Measurements from ENCODE around the gene CCDC30.

CCDC30 gene

DNA sequence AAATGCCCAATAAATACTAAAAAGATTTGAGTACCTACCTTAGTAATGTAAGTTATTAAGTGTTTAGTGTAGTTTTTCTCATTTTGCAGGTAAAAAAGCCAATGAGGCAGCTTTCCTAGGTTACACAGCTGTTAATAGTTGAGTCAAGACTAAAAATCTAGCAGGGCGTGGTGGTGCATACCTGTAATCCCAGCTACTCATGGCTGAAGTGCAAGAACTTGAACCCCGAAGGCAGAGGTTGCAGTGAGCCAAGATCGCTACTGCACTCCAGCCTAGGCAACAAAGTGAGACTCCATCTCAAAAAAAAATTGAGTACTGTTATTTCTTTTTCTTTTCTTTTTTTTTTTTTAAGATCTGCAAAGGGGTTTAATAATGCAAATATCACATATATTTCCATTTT, 226.8 kb downstream of the CCDC30 start:
- no peak for DNase-seq (ENCODE audit: low read depth in 1 of 2, low spot score in 1 of 2)

DNA sequence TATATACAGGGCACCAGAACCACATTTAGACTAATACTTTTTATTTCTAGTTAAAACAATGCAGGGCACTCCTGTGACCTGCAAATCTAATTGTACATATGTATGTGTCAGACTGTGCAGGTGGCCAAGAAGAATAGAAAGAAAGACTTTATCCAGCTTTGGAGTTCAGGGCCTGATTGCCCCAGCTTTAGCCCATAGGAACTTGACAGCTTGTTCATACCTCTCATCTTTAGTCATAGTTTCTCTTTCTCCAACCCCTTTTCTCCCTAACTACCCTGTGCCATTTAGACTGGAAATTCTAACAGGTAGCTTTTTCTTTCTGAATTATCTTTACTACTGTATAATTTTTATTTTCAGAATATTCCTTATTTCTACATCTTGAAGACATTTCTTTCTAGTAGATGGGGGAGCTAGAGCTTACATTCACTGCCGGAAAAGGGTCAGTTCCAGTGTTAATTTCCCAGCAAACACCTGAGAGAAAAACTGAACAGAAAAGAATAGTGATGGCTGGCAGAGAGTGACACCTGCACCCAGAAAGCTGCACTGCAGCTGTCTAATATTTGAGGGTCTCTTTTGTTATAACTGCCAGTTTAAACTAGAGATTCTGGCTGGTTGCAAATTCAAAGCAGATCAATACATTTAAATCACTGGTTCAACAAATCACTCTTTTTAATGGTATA, 227.5 kb downstream of the CCDC30 start:
- no peak for DNase-seq (ENCODE audit: low read depth in 1 of 2, low spot score in 1 of 2)

DNA sequence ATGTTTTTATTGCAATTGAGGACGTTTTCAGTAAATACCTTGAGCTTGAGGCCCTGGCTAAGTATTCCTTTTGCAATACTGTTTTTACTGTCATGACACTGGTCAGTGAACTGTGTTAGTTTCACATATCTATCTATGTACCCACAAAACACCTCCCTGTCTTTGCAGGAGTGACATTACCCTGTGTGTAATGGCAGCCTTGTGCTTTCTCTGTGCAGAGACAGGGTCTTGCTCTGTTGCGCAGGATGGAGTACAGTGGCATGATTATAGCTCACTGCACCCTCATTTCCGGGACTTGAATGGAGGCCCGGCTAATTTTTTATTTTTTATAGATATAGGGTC, 228.0 kb downstream of the CCDC30 start:
- DNase-seq (ENCODE audit: low read depth in 1 of 2, low spot score in 1 of 2): no peak

DNA sequence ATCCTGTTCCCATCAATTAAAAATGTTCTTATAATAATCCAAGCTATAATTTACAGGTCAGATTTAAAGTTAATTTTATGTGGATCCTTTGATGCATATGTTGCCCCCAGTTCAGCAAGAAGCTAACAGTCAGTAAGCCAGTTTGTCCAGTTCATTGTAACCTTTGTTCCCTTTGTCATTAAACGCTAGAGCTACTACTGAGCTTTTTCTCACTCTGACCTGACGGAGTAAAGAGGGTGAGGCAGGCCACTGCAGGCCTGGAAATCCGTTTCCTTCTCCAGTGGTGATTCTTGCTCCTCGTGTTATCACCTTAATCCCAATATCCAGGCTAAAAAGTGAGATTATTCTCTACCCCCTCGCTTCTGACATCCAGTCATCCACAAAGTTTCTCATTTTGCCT, 229.4 kb downstream of the CCDC30 start:
- no peak for DNase-seq (ENCODE audit: low read depth in 1 of 2, low spot score in 1 of 2)

DNA sequence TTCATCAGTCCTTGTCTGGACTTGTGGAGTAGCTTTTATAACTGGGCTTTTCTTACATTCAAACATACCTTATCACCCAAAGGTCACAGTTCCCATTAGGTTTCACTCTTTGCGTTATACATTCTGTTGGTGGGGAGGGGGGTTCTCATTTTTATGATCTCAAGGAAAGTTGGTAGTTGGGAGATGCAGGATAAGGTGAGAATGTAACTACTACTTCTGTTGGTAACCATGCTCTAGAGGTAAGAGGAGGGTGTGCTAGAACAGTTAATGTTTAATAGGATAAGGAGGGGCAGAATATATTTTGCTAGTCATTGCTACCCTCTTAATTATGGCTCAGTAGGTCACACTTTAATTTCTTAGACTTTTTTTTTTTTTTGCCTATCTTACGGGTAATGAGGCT, 229.8 kb downstream of the CCDC30 start:
- no peak for DNase-seq (ENCODE audit: low read depth in 1 of 2, low spot score in 1 of 2)

DNA sequence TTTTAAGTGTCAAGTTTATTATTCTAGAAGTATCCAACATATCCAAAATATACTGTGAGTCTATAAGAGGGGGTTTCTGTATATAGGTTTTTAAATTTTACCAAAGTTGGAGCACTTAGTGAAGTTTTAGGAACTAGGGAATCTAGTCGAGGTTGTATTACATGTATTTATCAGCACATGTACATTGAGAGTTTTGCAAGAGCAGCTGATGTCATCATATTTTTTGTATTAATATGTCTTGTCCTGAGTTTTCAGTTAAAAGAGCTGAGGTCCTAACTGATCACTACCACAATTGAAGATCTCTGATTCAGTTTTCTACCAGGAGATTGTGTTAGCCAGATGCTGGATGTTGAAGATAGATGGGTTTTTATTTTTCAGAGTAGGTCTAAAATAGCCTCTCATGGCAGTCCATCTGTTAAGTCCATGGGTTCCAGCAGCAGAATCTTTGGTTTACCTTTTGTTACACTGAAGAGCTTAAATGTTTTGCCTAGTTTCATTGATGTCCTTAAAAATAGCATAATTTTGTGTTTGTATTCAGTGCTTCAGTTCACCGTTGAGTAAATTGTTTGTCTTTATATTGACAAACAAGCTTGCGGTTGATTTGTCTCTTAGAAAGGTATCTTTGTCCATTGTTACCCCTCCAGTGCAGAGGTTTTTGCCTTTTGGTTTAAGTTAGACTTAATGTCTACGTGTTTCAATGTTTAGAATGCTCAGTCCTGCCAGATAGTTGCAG, 235.2 kb downstream of the CCDC30 start:
- DNase-seq (ENCODE audit: low read depth in 1 of 2, low spot score in 1 of 2): no peak

DNA sequence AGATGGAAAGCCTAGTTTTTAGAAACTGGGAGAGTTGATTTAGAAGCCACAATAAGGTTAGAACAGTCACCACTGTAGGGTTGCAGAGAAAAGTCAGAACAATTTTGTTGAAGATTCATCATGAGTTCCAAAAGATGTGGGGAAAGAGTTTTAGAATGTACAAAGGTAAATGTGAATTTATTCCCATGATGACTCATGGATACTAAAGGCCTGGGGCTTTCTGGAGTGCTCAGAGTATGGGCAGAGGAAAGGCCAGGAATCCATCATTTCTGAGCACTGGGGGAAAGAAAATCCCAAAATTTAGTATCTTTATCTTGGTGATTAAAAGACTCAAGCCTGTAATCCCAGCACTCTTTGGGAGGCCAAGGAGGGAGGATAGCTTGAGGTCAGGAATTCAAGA, 236.9 kb downstream of the CCDC30 start:
- DNase-seq (ENCODE audit: low read depth in 1 of 2, low spot score in 1 of 2): no peak

DNA sequence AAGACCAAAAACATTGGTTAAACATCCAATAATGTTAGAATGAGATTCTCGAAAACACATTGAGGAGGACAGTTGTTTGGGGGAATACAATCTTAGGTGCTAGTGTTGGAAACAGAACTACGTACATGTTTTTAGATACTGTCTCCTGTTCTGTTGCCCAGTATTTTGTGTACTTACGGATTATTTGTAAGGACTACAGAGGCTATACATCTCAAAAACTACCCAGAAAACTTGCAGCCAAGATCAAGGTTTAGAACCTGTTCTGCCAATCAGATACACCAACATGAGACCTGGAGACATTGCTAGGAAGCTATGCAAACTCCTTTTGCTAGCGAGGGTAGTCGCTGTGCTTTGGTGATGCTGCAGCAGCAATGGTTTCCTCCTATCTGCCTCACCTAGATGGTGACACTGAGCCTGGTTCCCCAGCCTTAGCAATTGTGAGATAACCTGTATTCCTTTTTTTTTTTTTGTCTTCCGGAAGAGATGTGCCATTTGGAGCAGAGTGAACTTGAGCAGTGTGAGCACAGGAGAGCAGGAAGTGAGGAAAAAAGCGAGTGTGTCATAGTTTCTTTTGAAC, 240.9 kb downstream of the CCDC30 start:
- no peak for DNase-seq (ENCODE audit: low read depth in 1 of 2, low spot score in 1 of 2)

Measured in activated T-helper 1 cell treated with anti-CD3 and anti-CD28 coated beads, Interleukin-2, amount 50 U/mL, for 16 hours (primary cell).